ENCODE measurements around the gene RAB10.
A peak's percentile ranks its signal among the peaks of the same experiment; 100 is the strongest.
"Not testable (repeated sequence)": the region's sequence is repeated elsewhere in the genome, so short reads cannot be mapped to it uniquely, and the experiment has no call there.

Gene RAB10

GRCh38 chr2:26033818-26034636 lies at the start of gene RAB10:
Gene RAB10, plus strand, starts transcription at chr2:26034084. Its CDS starts 525 bp downstream, at chr2:26034609.
- peak; percentile 98 for DNase-seq (ENCODE audit: low read depth)

GRCh38 chr2:25988134-25988533 lies 45.8 kb upstream of the RAB10 start:
- DNase-seq (ENCODE audit: low read depth) = no peak

GRCh38 chr2:25989154-25989553 lies 44.7 kb upstream of the RAB10 start:
- no peak for DNase-seq (ENCODE audit: low read depth)

- no peak for DNase-seq (ENCODE audit: low read depth)
Observed at GRCh38 chr2:25991965-25992364, 41.9 kb upstream of the RAB10 start.

GRCh38 chr2:25992556-25992955 lies 41.3 kb upstream of the RAB10 start:
- DNase-seq (ENCODE audit: low read depth) = no peak

- DNase-seq (ENCODE audit: low read depth) = no peak
Observed at GRCh38 chr2:25993049-25993448, 40.8 kb upstream of the RAB10 start.

- no peak for DNase-seq (ENCODE audit: low read depth)
Observed at GRCh38 chr2:25994509-25994908, 39.4 kb upstream of the RAB10 start.

- no peak for DNase-seq (ENCODE audit: low read depth)
Observed at GRCh38 chr2:25996844-25997243, 37.0 kb upstream of the RAB10 start.

GRCh38 chr2:25998816-25999383 lies 35.0 kb upstream of the RAB10 start:
- DNase-seq (ENCODE audit: low read depth) = not testable (repeated sequence)

- DNase-seq (ENCODE audit: low read depth) = not testable (repeated sequence)
Observed at GRCh38 chr2:25999406-25999805, 34.5 kb upstream of the RAB10 start.

- DNase-seq (ENCODE audit: low read depth) = no peak
Observed at GRCh38 chr2:26000561-26001082, 33.3 kb upstream of the RAB10 start.

- DNase-seq (ENCODE audit: low read depth) = no peak
Observed at GRCh38 chr2:26001743-26002351, 32.0 kb upstream of the RAB10 start.

GRCh38 chr2:26002632-26003310 lies 31.1 kb upstream of the RAB10 start:
- DNase-seq (ENCODE audit: low read depth) = no peak

GRCh38 chr2:26008095-26008494 lies 25.8 kb upstream of the RAB10 start:
- DNase-seq (ENCODE audit: low read depth) = no peak

GRCh38 chr2:26008851-26009566 lies 24.9 kb upstream of the RAB10 start:
- peak; percentile 66 for DNase-seq (ENCODE audit: low read depth)

GRCh38 chr2:26009567-26009963 lies 24.3 kb upstream of the RAB10 start:
- DNase-seq (ENCODE audit: low read depth) = no peak

- DNase-seq (ENCODE audit: low read depth) = no peak
Observed at GRCh38 chr2:26010943-26011342, 22.9 kb upstream of the RAB10 start.

- no peak for DNase-seq (ENCODE audit: low read depth)
Observed at GRCh38 chr2:26011609-26011989, 22.3 kb upstream of the RAB10 start.

- DNase-seq (ENCODE audit: low read depth) = no peak
Observed at GRCh38 chr2:26011990-26012856, 21.7 kb upstream of the RAB10 start.

GRCh38 chr2:26013668-26014067 lies 20.2 kb upstream of the RAB10 start:
- no peak for DNase-seq (ENCODE audit: low read depth)

Measured in GM04504 (cell line).